Activated naive CD8-positive, alpha-beta T cell treated with anti-CD3 and anti-CD28 coated beads for 36 hours (primary cell): ENCODE measurements around the gene ESRP2. TPM values are rescaled to one million over a fixed set of nuclear protein-coding genes. Genes with fewer than 3 reads are reported as not detected.

Experiments used
- DNase-seq: peaks from one replicate; pipeline ENCODE4 v3.0.0; 2021
- H3K27ac Mint-ChIP-seq: one replicate; pipeline ENCODE4 v1.8.0; 2022; ENCODE audit warnings: mild to moderate bottlenecking, moderate library complexity, mixed read lengths
- H3K27me3 Mint-ChIP-seq: one replicate; pipeline ENCODE4 v1.8.0; 2022; ENCODE audit warnings: mild to moderate bottlenecking, mixed read lengths
- H3K36me3 Mint-ChIP-seq: one replicate; pipeline ENCODE4 v1.8.0; 2021; ENCODE audit warnings: mild to moderate bottlenecking, mixed read lengths
- H3K4me1 Mint-ChIP-seq: one replicate; pipeline ENCODE4 v1.8.0; 2021; ENCODE audit warnings: mixed read lengths
- H3K4me3 Mint-ChIP-seq: one replicate; pipeline ENCODE4 v1.8.0; 2022; ENCODE audit warnings: mild to moderate bottlenecking, moderate library complexity, mixed read lengths
- H3K9me3 Mint-ChIP-seq: one replicate; pipeline ENCODE4 v1.8.0; 2022; ENCODE audit warnings: mixed read lengths
- total RNA-seq, 2 experiments: library from RNA; stranded (reverse); gene quantifications; one replicate each; pipeline ENCODE4 v1.2.3, GENCODE V29; 2021

The ESRP2 gene
- total RNA-seq, 2 experiments from 2014 or later: 0.92 to 1.2 TPM

- Mint-ChIP-seq H3K27me3 (no peaks in the 10 kb centered on the region), H3K27ac (peak overlapping the region; percentile 87), H3K9me3 (no peaks in the 10 kb centered on the region), H3K4me1 (peaks cover 33% of the 10 kb centered on the region), H3K4me3 (no peak overlapping the region), H3K36me3 (peaks cover 6% of the 10 kb centered on the region)
- DNase-seq: peak; percentile 48
These were observed 8.6 kb downstream of the ESRP2 start for GRCh38 chr16:68227183-68227793.

DNA sequence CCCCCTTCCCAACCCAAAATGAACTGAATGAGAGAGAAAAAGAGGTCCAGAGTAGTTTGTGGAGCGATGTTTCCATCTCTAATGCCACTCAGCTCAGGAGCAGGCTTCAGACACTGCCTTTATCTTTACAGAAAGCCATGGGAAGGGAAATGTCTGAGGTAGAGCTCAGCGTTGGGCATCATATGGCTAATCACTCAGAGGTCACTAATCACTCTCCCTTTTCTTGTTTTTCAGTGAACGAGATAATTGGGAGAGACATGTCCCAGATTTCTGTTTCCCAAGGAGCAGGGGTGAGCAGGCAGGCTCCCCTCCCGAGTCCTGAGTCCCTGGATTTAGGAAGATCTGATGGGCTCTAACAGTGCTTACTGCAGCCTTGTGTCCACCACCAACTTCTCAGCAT, 9.8 kb downstream of the ESRP2 start:
- H3K4me1 Mint-ChIP-seq: peaks cover 33% of the 10 kb centered on the region

GRCh38 chr16:68223072-68223471, 12.9 kb downstream of the ESRP2 start:
- H3K27ac Mint-ChIP-seq: no peak overlapping the region
- H3K27me3 Mint-ChIP-seq: no peaks in the 10 kb centered on the region
- H3K4me1 Mint-ChIP-seq: peaks cover 25% of the 10 kb centered on the region
- H3K9me3 Mint-ChIP-seq: no peaks in the 10 kb centered on the region
- peaks cover 2% of the 10 kb centered on the region for H3K36me3 Mint-ChIP-seq
- DNase-seq: no peak
- no peak overlapping the region for H3K4me3 Mint-ChIP-seq

More for the DNA sequence above, 9.8 kb downstream of the ESRP2 start:
- H3K27me3 Mint-ChIP-seq: no peaks in the 10 kb centered on the region
- H3K9me3 Mint-ChIP-seq: no peaks in the 10 kb centered on the region
- no peak for DNase-seq
- no peak overlapping the region for H3K4me3 Mint-ChIP-seq
- H3K36me3 Mint-ChIP-seq: peaks cover 6% of the 10 kb centered on the region
- H3K27ac Mint-ChIP-seq: peak overlapping the region; percentile 67

DNA sequence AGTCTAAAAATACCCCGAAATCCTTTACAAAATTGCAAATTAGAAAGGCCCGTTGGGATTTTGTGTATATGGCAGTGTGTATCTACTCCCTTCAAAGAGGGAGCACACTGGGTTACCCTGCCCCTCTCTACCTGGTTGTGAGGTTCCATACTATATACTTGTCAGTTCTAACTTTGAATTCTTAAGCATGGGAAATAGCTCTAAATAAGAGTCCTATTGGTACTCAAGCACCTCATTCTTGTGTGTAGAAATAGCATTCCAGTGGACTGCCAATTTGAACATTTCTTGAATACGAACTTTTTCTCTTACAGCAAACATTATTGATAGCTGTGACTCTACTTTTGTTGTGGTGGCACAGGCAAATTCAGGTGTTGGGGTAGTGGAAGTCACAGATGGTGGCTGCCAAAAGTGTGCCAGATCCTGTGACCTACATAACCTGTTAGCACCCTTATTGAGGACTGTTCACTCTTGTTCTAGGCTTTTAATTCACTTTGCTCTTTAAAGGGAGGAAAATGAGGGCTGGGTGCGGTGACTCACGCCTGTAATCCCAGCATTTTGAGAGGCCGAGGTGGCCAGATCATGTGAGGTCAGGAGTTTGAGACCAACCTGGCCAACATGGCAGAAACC, 16.1 kb downstream of the ESRP2 start:
- no peak overlapping the region for H3K4me3 Mint-ChIP-seq

GRCh38 chr16:68217506-68217905, 18.4 kb downstream of the ESRP2 start:
- Mint-ChIP-seq H3K36me3 (peaks cover 9% of the 10 kb centered on the region), H3K4me3 (no peak overlapping the region), H3K9me3 (no peaks in the 10 kb centered on the region), H3K27me3 (no peaks in the 10 kb centered on the region), H3K4me1 (peaks cover 10% of the 10 kb centered on the region), H3K27ac (peak overlapping the region; percentile 67)
- DNase-seq: no peak

More for the DNA sequence above, 16.1 kb downstream of the ESRP2 start:
- Mint-ChIP-seq H3K9me3 (no peaks in the 10 kb centered on the region), H3K4me1 (peaks cover 6% of the 10 kb centered on the region), H3K36me3 (peaks cover 7% of the 10 kb centered on the region), H3K27me3 (no peaks in the 10 kb centered on the region), H3K27ac (peak overlapping the region; percentile 67)
- DNase-seq: no peak

GRCh38 chr16:68216240-68216639, 19.7 kb downstream of the ESRP2 start:
- no peak for DNase-seq
- Mint-ChIP-seq H3K27ac (no peak overlapping the region), H3K4me1 (peaks cover 19% of the 10 kb centered on the region), H3K36me3 (peaks cover 16% of the 10 kb centered on the region), H3K4me3 (no peak overlapping the region), H3K9me3 (no peaks in the 10 kb centered on the region), H3K27me3 (no peaks in the 10 kb centered on the region)

DNA sequence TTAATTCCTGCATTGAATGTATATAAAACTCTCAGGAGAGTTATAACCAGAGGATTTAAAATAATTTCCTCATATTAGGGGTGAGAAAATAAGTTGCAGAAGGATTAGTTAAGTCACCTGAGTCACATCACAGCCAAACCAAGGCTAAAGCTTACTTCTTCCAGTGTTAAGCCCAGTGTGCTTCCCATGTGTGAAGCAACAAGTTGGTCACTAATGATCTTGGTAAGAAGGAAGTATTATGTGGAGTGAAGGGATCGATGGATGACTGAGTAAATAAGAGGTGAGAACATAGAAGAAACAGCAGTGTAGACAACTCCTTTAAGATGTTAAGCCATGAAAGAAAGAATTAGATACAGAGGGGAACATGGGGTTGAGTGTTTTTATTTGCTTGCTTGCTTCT, 20.6 kb downstream of the ESRP2 start:
- no peak for DNase-seq
- Mint-ChIP-seq H3K9me3 (no peaks in the 10 kb centered on the region), H3K27me3 (no peaks in the 10 kb centered on the region), H3K27ac (no peak overlapping the region), H3K36me3 (peaks cover 22% of the 10 kb centered on the region), H3K4me1 (peaks cover 27% of the 10 kb centered on the region), H3K4me3 (no peak overlapping the region)

DNA sequence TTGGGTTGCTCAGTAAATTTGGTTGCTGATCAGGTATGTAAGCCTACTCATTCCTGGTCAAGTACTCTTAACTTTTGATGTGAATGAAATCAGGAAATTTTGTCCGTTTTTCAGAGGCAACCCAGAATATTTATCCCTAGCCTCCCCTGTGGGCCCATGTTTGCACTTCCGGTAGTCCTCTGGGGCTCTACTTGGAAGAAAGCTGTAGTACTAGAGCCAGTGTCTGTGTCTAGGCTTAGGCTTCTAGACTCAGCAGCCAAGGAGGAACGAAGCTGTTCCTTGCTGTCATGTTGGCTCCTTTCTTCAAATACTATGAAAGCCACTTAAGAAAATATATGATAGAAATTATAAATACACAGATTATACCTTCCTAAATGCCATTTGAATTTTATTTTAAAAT, 21.2 kb downstream of the ESRP2 start:
- no peaks in the 10 kb centered on the region for H3K27me3 Mint-ChIP-seq
- H3K4me1 Mint-ChIP-seq: peaks cover 28% of the 10 kb centered on the region
- no peak for DNase-seq
- no peaks in the 10 kb centered on the region for H3K9me3 Mint-ChIP-seq
- peak overlapping the region; percentile 28 for H3K27ac Mint-ChIP-seq
- H3K36me3 Mint-ChIP-seq: peaks cover 25% of the 10 kb centered on the region
- H3K4me3 Mint-ChIP-seq: no peak overlapping the region

DNA sequence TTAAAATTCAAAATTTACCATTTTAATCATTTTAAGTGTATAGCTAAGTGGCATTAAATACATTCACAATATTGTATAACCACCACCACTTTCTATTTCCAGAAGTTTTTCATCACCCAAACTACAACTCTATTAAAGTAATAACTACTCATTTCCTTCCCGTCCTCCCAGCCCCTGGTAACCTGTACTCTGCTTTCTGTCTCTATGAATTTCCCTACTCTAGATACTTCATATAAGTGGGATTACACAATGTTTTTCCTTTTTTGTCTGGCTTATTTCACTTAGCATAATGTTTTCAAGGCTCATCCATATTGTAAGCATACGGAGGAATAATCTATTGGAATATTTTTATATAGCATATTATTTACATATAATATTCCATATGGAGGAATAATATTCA, 29.7 kb downstream of the ESRP2 start:
- Mint-ChIP-seq H3K4me3 (no peak overlapping the region), H3K36me3 (peaks cover 33% of the 10 kb centered on the region), H3K27ac (no peak overlapping the region), H3K9me3 (no peaks in the 10 kb centered on the region), H3K27me3 (no peaks in the 10 kb centered on the region), H3K4me1 (peaks cover 29% of the 10 kb centered on the region)
- no peak for DNase-seq

- DNase-seq: no peak
- Mint-ChIP-seq H3K27ac (peak overlapping the region; percentile 52), H3K36me3 (peaks cover 10% of the 10 kb centered on the region), H3K27me3 (no peaks in the 10 kb centered on the region), H3K4me1 (peaks cover 23% of the 10 kb centered on the region), H3K4me3 (no peak overlapping the region), H3K9me3 (no peaks in the 10 kb centered on the region)
These were observed 33.8 kb downstream of the ESRP2 start for GRCh38 chr16:68202091-68202519.

DNA sequence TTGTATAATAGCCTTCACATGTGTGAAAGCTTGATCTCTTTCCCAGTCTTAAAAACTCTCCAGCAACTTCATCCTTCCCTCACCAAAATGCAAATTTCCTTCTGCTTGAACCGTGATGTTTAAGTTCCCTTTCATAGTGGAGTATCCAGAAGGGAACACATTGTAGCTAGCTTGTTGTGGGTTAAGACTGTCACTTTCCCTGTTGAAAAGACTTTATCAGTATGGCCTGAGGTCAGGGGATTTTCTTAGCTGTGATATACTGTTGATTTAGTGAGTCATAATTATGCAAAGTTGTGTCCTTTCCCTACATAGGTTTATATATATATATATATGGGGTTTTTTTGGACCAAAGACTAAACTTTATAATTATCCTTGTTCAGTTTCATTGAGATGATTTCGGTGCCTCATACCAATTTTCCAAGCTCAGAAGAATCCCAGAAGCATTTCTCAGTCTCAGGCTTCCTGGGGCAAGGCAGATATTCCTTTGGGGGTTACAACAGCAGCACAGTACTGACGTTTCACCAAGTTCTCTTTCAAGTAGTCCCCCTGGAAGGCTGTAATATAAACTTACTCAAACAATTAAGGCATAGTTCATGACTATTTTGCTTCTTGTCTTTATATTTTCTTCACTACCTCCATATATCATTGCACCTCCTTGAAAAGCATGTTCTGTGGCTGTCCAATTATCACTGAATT, 35.7 kb downstream of the ESRP2 start:
- Mint-ChIP-seq H3K27me3 (no peaks in the 10 kb centered on the region), H3K9me3 (no peaks in the 10 kb centered on the region), H3K36me3 (peaks cover 7% of the 10 kb centered on the region), H3K4me1 (peaks cover 16% of the 10 kb centered on the region), H3K27ac (peak overlapping the region; percentile 52), H3K4me3 (no peak overlapping the region)
- no peak for DNase-seq

GRCh38 chr16:68197250-68197649, 38.7 kb downstream of the ESRP2 start:
- DNase-seq: no peak
- Mint-ChIP-seq H3K27me3 (no peaks in the 10 kb centered on the region), H3K4me3 (no peak overlapping the region), H3K9me3 (no peaks in the 10 kb centered on the region), H3K4me1 (peaks cover 14% of the 10 kb centered on the region), H3K36me3 (peaks cover 14% of the 10 kb centered on the region), H3K27ac (no peak overlapping the region)

DNA sequence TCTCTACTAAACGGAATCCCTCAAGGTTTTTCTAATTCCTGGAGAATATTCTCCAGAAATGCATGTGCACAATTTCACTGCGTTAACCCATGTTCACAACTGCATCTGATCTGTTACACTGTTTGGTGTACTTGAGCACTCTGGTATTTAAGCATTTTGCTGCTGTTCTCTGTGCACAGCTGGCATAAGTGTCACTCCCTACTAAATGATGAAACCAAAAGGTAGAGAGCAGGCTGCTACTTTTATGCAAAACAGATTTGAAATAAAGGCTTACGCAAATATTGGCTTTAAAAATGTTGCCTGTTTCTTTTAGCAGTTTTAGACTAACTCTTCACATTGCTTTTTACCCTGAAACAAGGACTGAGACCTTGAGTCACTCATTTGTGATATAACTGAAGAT, 41.7 kb downstream of the ESRP2 start:
- no peaks in the 10 kb centered on the region for H3K9me3 Mint-ChIP-seq
- H3K4me3 Mint-ChIP-seq: no peak overlapping the region
- peaks cover 4% of the 10 kb centered on the region for H3K4me1 Mint-ChIP-seq
- no peaks in the 10 kb centered on the region for H3K27me3 Mint-ChIP-seq
- no peak overlapping the region for H3K27ac Mint-ChIP-seq
- no peak for DNase-seq
- H3K36me3 Mint-ChIP-seq: peaks cover 24% of the 10 kb centered on the region

- Mint-ChIP-seq H3K4me3 (no peak overlapping the region), H3K9me3 (no peaks in the 10 kb centered on the region), H3K27ac (no peak overlapping the region), H3K27me3 (no peaks in the 10 kb centered on the region), H3K4me1 (peaks cover 3% of the 10 kb centered on the region), H3K36me3 (peaks cover 30% of the 10 kb centered on the region)
- DNase-seq: no peak
These were observed 45.0 kb downstream of the ESRP2 start for GRCh38 chr16:68190736-68191510.

GRCh38 chr16:68190081-68190480, 45.8 kb downstream of the ESRP2 start:
- Mint-ChIP-seq H3K27ac (no peak overlapping the region), H3K27me3 (no peaks in the 10 kb centered on the region), H3K36me3 (peaks cover 28% of the 10 kb centered on the region), H3K9me3 (no peaks in the 10 kb centered on the region), H3K4me1 (peaks cover 3% of the 10 kb centered on the region), H3K4me3 (no peak overlapping the region)
- DNase-seq: no peak
